ENCODE data around the gene MYH7B. TPM values are rescaled to one million over a fixed set of nuclear protein-coding genes. Genes with fewer than 3 reads are reported as not detected.

MYH7B gene
- polyA plus RNA-seq, 1 donor: 1.6 TPM

DNA sequence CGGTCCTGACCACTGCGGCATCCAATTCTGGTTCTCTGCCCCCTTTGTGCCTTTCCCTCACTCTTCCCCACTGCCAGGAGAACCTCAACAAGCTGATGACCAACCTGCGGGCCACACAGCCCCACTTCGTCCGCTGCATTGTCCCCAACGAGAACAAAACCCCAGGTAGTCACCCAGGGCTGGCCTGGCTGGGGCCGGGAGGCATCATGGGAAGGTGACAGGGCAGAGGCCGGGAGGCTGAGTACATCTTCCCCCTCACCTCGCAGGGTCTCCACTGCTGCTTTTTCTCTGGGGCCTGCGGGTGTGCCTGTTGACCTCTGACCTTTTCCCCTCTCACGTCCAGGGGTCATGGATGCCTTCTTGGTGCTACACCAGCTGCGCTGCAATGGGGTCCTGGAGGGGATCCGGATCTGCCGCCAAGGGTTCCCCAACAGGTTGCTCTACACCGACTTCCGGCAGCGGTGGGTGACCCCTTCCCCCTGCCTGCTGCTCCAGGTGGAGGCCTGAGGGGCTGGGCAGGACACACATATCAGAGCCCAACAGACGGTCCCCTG, 35.1 kb downstream of the MYH7B start:
- no peak for DNase-seq

DNA sequence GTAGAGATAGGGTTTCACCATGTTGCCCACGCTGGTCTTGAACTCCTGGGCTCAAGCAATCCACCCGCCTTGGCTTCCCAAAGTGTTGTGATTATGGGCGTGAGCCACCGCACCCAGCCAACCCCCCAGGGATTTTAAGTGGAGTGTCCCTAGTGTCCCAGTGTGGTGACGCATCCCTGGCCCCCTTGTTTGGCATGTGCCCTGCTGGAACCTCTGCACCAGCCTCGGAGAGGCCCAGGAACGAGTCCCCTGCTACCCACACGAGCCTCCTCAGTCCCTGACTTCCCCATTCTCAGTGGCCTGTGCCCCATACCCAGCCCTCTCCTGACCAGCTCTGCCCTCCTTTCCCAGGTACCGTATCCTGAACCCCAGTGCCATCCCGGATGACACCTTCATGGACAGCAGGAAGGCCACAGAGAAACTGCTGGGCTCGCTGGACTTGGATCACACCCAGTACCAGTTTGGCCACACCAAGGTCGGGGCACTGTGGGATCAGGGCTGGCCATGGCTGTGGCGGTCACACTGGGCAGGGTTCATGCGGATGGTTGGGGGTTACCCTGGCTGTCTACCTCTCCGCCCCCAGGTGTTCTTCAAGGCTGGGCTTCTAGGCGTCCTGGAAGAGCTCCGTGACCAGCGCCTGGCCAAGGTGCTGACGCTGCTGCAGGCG, 37.2 kb downstream of the MYH7B start:
- no peak for DNase-seq

DNA sequence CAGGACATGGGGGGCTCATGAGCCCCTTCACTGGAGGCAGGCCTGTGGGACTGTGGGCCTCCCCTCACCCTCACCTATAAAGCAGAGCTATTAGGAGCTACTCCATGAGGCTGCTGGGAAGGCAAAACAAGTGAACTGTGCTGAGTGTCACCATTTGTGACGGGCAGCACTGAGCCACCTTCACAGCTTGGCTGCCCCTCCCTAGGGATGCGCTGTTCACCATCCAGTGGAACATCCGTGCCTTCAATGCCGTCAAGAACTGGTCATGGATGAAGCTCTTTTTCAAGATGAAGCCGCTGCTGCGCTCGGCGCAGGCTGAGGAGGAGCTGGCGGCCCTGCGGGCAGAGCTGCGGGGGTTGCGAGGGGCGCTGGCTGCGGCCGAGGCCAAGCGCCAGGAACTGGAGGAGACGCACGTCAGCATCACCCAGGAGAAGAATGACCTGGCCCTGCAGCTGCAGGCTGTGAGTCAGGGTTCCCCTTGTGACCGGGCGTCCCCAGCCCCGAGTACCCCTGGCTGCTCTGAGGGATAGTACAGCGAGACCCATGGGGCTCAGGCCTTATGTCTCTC, 38.4 kb downstream of the MYH7B start:
- DNase-seq: no peak

DNA sequence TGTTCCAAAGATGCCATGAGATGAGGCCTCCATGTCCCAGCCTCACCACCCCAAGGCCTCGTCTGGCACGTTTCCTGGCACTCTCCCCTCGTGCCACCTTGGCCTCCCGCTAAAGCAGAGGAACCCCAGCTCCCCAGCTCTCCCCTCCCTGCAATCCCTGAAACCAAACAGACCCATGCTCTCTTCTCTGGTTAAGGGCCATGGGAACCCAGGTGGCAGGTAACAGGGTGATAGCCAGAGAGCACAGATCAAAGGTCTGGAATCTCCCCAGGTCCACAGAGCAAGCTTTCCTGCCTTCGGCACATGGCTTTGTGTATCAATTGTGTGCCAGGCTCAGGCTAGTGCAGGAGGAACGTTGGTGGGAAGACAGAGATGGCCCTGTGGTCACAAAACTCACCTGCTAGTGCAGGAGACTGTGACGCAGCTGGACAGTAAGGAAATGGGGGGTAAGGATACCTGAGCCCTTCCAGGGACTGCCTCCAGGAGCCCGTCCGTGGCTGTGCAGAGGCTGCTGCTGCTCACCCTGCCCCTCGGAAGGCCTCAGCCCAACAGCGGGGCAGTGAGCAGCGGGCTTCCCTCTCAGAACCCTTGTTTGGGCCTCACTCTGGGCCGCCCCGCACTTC, 39.0 kb downstream of the MYH7B start:
- no peak for DNase-seq

DNA sequence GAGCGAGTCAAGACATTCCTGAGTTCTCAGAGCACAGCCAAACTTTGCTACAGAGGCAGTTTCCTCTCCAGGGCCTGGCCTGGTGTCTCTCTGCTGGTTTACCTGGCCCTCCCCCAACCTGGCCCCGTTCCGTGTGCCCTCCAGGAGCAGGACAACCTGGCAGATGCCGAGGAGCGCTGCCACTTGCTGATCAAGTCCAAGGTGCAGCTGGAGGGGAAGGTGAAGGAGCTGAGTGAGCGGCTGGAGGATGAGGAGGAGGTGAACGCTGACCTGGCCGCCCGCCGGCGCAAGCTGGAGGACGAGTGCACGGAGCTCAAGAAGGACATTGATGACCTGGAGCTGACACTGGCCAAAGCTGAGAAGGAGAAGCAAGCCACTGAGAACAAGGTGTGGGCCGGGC, 39.5 kb downstream of the MYH7B start:
- no peak for DNase-seq

DNA sequence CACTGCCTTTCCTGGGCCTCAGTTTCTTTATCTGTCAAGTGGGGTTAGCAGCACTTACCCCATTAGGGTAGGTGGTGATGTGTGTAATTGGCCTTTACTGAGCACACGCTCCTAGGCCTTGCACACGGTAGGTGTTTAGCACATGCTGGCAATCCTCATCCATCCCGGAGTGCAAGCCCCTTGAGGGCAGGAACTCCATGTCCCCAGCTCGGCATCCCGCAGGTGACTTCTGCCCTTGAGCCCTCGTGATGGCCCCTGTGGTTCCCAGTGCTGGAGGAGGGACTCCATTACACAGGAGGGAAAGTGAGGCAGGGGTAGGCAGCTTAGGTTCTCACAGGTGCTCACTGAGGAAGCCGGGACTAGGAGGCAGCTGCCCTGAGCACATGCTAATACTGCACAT, 40.0 kb downstream of the MYH7B start:
- no peak for DNase-seq

DNA sequence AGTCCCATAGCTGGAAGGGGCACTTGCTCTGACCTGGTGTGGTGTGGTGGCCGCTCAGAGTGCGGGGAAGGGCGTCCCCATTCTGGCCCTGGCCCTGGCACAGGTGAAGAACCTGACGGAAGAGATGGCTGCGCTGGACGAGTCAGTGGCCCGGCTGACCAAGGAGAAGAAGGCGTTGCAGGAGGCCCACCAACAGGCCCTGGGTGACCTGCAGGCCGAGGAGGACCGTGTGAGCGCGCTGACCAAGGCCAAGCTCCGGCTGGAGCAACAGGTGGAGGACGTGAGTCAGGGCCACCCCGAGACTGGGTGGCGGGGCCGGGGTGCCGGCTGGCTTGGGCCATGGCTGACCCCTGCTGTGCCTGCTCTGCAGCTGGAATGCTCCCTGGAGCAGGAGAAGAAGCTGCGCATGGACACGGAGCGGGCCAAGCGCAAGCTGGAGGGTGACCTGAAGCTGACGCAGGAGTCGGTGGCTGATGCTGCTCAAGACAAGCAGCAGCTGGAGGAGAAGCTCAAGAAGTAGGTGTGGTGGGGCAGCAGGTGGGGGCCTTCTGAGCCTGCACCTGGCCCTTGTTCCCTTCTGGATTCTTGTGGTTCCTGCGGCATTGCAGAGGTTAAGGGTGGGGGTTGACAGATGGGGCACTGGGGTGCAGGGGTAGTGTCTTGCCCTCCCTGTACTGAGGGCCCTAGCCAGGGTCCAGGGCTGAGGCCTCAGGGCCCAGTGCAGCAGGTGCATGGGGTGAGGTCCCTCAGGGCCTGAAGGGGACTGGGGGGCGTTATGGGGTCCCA, 40.8 kb downstream of the MYH7B start:
- DNase-seq: no peak

DNA sequence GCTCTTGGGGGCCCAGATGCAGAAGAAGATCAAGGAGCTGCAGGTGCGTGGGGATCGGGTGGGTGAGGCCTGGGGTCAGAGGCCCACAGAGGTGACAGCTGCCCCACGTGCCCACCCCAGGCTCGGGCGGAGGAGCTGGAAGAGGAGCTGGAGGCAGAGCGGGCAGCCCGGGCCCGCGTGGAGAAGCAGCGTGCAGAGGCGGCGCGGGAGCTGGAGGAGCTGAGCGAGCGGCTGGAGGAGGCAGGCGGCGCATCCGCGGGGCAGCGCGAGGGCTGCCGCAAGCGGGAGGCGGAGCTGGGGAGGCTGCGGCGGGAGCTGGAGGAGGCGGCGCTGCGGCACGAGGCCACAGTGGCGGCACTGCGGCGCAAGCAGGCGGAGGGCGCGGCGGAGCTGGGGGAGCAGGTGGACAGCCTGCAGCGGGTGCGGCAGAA, 41.5 kb downstream of the MYH7B start:
- DNase-seq: peak; percentile 46

DNA sequence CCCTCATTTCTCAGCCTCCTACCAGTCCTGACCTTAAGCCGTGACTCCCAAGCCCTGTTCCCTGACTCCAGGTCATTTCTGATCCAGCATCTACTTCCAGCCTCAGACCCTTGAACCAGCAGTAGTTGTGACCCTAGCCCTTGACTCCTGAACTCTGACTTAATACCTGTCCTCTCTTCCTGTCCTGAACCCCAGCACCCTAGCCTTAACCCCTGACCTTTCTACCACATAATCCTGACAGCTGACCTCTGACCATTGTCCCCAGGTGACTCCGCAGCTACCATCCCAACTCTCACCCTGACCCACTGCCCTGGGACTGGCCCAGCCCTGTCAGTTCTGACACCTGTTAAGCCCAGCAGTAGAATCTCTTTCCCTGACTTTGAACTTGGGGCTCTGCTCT, 42.1 kb downstream of the MYH7B start:
- no peak for DNase-seq

DNA sequence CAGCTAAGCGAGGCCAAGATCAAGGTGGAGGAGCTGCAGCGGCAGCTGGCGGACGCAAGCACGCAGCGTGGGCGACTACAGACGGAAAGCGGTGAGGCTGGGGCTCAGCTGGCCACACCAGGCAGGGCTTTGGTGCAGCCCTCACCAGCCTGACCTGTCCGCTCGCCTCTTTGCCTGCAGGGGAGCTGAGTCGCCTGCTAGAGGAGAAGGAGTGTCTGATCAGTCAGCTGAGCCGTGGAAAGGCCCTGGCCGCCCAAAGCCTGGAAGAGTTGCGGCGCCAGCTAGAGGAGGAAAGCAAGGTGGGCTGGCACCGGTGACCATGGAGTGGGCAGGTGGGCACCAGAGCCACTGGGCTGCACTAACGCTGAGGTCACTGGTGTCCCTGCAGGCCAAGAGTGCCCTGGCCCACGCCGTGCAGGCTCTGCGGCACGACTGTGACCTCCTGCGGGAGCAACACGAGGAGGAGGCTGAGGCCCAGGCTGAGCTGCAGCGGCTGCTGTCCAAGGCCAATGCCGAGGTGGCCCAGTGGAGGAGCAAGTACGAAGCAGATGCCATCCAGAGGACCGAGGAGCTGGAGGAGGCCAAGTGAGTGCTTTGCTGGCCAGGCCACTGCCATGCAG, 42.8 kb downstream of the MYH7B start:
- DNase-seq: no peak

DNA sequence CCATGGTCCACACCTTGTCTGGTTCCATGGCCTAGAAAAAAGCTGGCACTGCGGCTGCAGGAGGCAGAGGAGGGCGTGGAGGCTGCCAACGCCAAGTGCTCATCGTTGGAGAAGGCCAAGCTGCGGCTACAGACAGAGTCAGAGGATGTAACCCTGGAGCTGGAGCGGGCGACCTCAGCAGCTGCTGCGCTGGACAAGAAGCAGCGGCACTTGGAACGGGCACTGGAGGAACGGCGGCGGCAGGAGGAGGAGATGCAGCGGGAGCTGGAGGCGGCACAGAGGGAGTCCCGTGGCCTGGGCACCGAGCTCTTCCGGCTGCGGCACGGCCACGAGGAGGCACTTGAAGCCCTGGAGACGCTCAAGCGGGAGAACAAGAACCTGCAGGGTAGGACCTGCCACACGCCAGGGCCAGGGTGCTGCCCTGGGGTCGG, 43.4 kb downstream of the MYH7B start:
- no peak for DNase-seq

DNA sequence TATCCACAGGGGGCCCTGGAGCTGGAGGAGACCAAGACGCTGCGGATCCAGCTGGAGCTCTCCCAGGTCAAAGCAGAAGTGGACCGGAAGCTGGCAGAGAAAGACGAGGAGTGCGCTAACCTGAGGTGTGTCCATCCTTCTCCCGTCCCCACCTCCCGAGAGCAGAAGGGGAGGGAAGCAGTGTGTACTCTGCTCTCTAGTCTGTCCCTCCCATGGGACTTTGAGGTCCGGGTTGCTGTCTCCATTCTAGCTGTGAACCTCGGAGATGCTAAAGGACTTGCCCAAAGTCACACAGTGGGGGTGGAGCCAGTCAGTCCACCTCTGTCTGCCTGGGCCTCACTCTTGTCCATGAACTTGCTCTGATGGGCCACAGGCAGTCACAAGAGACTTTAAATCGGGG, 44.1 kb downstream of the MYH7B start:
- no peak for DNase-seq

DNA sequence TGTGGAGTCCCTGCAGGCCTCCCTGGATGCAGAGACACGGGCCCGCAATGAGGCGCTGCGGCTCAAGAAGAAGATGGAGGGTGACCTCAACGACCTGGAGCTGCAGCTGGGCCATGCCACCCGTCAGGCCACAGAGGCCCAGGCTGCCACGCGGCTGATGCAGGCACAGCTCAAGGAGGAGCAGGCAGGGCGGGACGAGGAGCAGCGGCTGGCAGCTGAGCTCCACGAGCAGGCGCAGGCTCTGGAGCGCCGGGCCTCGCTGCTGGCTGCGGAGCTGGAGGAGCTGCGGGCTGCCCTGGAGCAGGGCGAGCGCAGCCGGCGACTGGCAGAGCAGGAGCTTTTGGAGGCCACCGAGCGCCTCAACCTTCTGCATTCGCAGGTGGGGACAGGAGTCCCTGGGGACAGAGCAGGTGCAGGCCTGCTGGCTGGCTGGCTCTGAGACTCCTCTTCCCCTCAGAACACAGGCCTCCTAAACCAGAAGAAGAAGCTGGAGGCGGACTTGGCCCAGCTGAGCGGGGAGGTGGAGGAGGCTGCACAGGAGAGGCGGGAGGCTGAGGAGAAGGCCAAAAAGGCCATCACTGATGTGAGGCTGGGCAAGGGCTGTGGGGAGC, 44.7 kb downstream of the MYH7B start:
- no peak for DNase-seq

DNA sequence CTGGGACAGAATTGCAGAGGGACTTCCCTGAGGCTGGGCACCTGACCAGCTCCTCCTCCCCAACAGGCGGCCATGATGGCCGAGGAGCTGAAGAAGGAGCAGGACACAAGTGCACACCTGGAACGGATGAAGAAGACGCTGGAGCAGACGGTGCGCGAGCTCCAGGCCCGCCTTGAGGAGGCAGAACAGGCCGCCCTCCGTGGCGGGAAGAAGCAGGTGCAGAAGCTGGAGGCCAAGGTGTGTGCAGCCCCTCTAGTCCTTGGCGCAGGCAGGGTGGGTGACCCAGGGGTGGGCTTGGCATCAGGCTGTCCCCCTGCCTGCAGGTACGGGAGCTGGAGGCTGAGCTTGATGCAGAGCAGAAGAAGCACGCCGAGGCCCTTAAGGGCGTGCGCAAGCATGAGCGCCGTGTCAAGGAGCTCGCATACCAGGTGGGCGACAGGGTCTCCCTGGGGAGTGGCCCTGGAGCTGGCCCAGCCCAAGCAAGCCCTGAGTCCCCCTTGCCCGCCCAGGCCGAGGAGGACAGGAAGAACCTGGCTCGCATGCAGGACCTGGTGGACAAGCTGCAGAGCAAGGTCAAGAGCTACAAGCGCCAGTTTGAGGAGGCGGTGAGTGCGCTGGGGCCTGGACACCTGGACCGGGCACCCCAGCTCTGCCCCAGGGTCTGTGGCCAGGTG, 45.4 kb downstream of the MYH7B start:
- no peak for DNase-seq

DNA sequence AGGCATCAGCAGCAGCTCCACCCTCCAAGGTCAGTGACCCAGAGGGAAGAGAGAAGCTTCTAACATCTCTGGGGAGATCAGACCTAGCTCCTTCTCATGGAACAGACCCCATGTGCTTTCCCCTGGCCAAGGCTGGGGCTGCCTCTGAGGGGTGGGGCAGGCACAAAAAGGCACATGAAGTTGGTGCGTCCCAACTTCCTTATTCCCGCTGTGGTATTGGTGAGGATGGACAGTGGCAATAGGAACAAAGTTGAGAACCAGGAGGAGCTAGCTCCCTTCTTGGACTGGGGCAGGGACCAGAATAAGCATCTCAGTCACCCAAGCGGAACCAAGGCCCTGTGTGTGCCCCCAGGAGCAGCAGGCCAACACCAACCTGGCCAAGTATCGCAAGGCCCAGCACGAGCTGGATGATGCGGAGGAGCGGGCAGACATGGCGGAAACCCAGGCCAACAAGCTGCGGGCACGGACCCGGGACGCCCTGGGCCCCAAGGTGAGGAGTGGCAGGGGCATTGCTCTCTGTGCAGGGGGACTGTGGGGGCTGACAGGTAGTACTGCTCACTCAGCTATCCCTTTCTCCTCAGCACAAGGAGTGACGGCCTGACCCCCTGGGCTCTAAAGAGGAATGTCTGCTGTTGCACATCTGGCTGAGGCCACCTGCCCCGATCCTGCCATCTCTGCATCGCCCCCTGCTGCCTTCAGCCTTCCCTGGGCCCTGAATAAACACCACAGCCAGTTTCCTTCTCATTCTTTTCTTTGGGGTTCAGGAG, 46.1 kb downstream of the MYH7B start:
- no peak for DNase-seq

DNA sequence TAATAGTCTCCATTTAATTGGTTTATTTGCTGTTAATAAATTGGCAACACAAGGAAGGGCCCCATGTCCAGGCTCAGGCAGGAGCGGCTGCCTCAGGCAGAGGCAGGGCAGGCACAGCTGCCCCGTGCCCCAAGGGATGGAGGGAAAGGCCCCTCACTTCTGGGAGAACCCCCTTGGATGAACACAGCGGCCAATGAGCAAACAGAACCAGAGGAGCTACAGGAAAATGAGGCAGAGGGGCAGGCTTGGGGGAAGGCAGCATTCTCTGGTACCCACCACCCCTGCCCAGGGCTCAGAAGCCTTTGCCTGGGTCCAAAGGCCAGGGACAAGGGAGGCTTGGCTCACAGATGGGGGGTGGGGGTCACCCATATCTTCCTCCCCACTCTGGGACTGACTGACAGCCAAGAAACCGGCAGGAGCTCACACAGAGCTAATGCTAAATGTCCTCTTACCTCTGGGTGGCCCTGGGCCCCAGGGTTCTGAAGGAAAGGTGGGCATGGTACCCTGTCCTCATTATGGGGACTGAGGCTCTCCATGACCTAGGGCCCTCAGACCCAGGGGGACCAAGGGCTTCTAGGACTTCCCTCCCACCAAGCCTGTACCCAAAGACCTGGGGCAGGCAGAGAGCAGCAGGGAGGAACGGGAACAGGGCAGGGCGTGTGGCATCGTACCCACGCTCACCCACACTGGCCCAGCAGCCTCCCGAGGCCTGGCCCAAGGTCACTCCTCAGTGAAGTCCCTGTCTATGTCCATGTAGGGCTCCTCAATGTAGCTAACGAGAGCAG, 47.0 kb downstream of the MYH7B start:
- DNase-seq: no peak

DNA sequence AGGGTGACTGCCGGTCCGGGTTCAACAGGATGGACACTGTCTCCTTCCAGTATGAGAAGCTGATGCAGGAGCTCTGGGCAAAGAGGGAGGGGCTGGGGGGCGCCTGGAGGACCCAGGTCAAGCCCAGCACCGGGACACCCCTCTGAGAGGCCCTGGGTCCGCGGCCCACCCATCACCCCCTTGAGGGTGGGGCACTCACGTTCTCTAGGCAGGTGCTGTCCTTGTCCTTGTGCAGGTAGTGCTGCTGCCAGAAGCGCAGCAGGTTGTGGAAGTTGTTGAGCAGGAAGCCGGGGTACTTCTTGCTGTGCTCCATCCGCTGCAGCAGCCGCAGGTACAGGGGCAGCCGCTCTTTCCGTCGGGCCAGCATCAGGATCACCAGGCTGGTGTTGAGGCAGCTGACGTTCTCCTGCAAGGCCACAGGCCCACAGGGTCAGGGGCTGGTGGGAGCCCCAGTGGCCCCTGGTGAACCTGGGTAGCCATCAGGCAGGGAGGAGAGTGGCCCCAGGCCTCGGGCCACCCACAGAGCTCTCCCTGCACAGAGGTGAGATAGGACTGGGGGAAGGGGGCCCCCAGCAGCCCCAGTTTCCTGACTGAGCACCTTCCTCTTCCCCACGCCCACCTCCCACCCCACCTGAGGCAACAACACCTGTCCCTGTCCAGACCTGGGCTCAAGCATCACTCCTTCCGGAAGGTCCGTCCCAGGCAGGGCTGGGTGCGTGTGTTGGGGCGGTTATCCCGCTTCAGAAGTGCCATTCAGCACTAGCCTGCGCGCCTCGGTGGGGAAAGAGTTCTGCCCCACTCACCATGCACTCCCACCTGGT, 47.8 kb downstream of the MYH7B start:
- no peak for DNase-seq

DNA sequence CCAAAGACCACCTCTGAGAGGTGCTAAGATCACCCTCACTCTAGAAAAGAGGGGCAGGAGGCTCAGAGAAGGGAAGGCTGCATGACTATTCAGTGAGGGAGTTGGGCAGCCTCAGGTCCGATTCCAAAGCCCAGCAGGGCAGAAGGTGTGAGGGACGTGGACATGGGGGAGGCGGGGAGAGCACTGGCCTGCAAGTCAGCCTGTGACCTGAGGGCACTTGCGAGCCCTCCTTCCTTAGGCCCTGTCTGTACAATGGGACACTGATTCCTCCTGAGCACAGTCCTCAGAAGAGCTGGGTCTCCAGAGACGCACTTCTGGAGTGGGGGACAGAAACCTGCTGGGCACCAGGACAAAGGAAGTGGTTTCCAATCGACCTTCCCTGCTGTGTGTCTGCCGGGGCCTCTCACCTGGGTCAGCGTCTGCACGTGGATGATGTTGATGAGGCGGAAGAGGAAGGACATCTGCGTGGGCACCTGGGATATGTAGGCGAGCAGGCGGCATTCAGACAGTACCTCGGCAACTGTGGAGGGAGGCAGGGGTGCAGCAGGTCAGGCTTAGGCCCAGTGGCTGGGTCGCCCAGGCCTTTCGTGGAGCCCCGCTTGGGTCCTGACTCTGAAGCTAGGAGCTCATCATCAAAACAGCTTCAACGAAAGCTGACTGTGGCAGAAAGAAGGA, 48.5 kb downstream of the MYH7B start:
- DNase-seq: no peak

Data from left kidney (tissue), 2 donors.